Measurements from ENCODE around the gene SDHAF2. TPM values are rescaled to one million over a fixed set of nuclear protein-coding genes. Genes with fewer than 3 reads are reported as not detected.

The SDHAF2 gene
- total and polyA plus RNA-seq, 9 of the 15 experiments (the other 6 are each of a cell fraction or from before 2014, with no cell fraction given), result 21.2 to 144 (median 40.4) TPM

- no peak for TF ChIP-seq ZBTB49 (CRISPR knock-in tag; IDR thresholded peaks at IDR 0.05; ENCODE audit: borderline replicate concordance)
- TF ChIP-seq ZNF778 (CRISPR knock-in tag; IDR thresholded peaks at IDR 0.05), result no peak
- peak; percentile 33; the same call in 1 of the 2 replicates for TF ChIP-seq TCF7 (IDR thresholded peaks at IDR 0.05; ENCODE audit: borderline replicate concordance)
- TF ChIP-seq E2F5 (CRISPR knock-in tag; IDR thresholded peaks at IDR 0.05), result 0 out of 2 replicates have a peak, but pooled peaks have one; percentile 26
- TF ChIP-seq FOXK2 (conservative IDR thresholded peaks at IDR 0.05 in 1 of 2, IDR thresholded peaks at IDR 0.05 in 1 of 2; ENCODE audit: low read depth in 2 of 2), result peak; percentile 22 to 40; a peak in 2 of 4 replicates
- TF ChIP-seq ZNF561 (CRISPR knock-in tag; conservative IDR thresholded peaks at IDR 0.05), result no peak
- TF ChIP-seq HOMEZ (CRISPR knock-in tag; IDR thresholded peaks at IDR 0.05), result no peak
- no peak for TF ChIP-seq MIER1 (IDR thresholded peaks at IDR 0.05; ENCODE audit: low read depth)
- no peak for TF ChIP-seq ZNF140 (CRISPR knock-in tag; IDR thresholded peaks at IDR 0.05)
- peak; percentile 26; the same call in 1 of the 2 replicates for TF ChIP-seq NR2C1 (IDR thresholded peaks at IDR 0.05)
- TF ChIP-seq NR2C1 (tag; IDR thresholded peaks at IDR 0.05), result no peak
- TF ChIP-seq BCL6 (CRISPR knock-in tag; IDR thresholded peaks at IDR 0.05), result no peak
- TF ChIP-seq NFIX (CRISPR knock-in tag; IDR thresholded peaks at IDR 0.05; ENCODE audit: low read depth), result no peak
- TF ChIP-seq HNRNPK (IDR thresholded peaks at IDR 0.05; ENCODE audit: low read depth, low read length, poor library complexity, severe bottlenecking), result peak; percentile 70
- TF ChIP-seq ARHGAP35 (IDR thresholded peaks at IDR 0.05; ENCODE audit: partially characterized antibody), result no peak
- no peak for TF ChIP-seq THRA (IDR thresholded peaks at IDR 0.05)
- TF ChIP-seq EZH2 (IDR thresholded peaks at IDR 0.05; ENCODE audit: borderline replicate concordance, low read depth, low read length), result no peak
- TF ChIP-seq NONO (IDR thresholded peaks at IDR 0.05; ENCODE audit: low read depth in 2 of 2, low read length in 1 of 2), result peak in 1 of 2 experiments; percentile 83; a peak in 2 of 4 replicates
- TF ChIP-seq USF2 (CRISPR knock-in tag; IDR thresholded peaks at IDR 0.05), result no peak
- TF ChIP-seq NCOA4 (IDR thresholded peaks at IDR 0.05; ENCODE audit: partially characterized antibody), result no peak
These were observed at the start of gene SDHAF2, which contains the start of gene CPSF7 (continued) for GRCh38 chr11:61429691-61430582.
